H1 (cell line): ENCODE results near the gene NDC80. TPM values are rescaled to one million over a fixed set of nuclear protein-coding genes. Genes with fewer than 3 reads are reported as not detected.

Source experiments
- CTCF ChIA-PET: fragments of 300-600 bp; sonication (Branson Sonifier 250); formaldehyde crosslinking; loops from one replicate; lab custom pipeline; 2021; ENCODE audit not compliant: partially characterized antibody; lab: Charles Lee
- POLR2A ChIA-PET: fragments of 300-600 bp; sonication (Branson Sonifier 250); formaldehyde crosslinking; loops from one replicate; lab custom pipeline; 2021; ENCODE audit warnings: inconsistent platforms; ENCODE audit not compliant: partially characterized antibody; lab: Charles Lee
- DNase-seq, 2 experiments: peaks; one replicate each; pipeline versions ENCODE4 v3.0.0 to v3.0.0-alpha.2; 2010 to 2022; ENCODE audit warnings: low spot score in 2 of 2, low read depth in 1 of 2, mixed read lengths in 1 of 2
- FAIRE-seq: peaks from 2 replicates; lab custom pipeline; 2011; peaks lifted over from hg19 to GRCh38; lab: Jason Lieb, UNC
- H2AFZ ChIP-seq: 2 replicates; pipeline ENCODE4 v1.8.1; 2012; ENCODE audit warnings: low read length, inconsistent platforms
- H2AK5ac ChIP-seq: 2 replicates; pipeline ENCODE4 v1.6.1; 2013; ENCODE audit warnings: low read depth, low read length
- H2BK120ac ChIP-seq: replicated peaks from 2 replicates; pipeline ENCODE3; 2013; ENCODE audit warnings: low read depth, low read length, inconsistent platforms
- H2BK12ac ChIP-seq: 2 replicates; pipeline ENCODE4 v1.6.1; 2013; ENCODE audit warnings: low read depth, low read length
- H2BK15ac ChIP-seq: 2 replicates; pipeline ENCODE4 v1.6.1; 2013; ENCODE audit warnings: low read length
- H2BK20ac ChIP-seq: 2 replicates; pipeline ENCODE4 v1.6.1; 2013; ENCODE audit warnings: low read length
- H2BK5ac ChIP-seq: 2 replicates; pipeline ENCODE4 v1.6.1; 2013; ENCODE audit warnings: low read depth, low read length
- H3K14ac ChIP-seq: 2 replicates; pipeline ENCODE4 v1.6.1; 2013; ENCODE audit warnings: inconsistent platforms; ENCODE audit not compliant: insufficient read length
- H3K18ac ChIP-seq: 2 replicates; pipeline ENCODE4 v1.6.1; 2013; ENCODE audit warnings: low read length; ENCODE audit errors: extremely low read depth
- H3K23ac ChIP-seq: 2 replicates; pipeline ENCODE4 v1.6.1; 2013; ENCODE audit warnings: inconsistent platforms; ENCODE audit not compliant: insufficient read length
- H3K23me2 ChIP-seq: 2 replicates; pipeline ENCODE4 v1.6.1; 2013; ENCODE audit warnings: low read depth, low read length
- H3K27ac ChIP-seq: 2 replicates; pipeline ENCODE4 v1.6.1; 2011; ENCODE audit warnings: low read depth, low read length, inconsistent platforms
- H3K27me3 ChIP-seq, 4 experiments: replicated peaks in 1 of 4; 1 replicate in 1 of 4; 2 replicates in 3 of 4; pipeline versions ENCODE4 v1.6.1 to v1.8.1; 2011 to 2013; ENCODE audit warnings: low read length in 3 of 4, mild to moderate bottlenecking in 3 of 4, inconsistent platforms in 2 of 4, mixed read lengths in 2 of 4, moderate library complexity in 1 of 4; ENCODE audit not compliant: control insufficient read depth in 3 of 4, insufficient read depth in 3 of 4; ENCODE audit errors: extremely low read depth in 1 of 4
- H3K36me3 ChIP-seq, 4 experiments: 2 replicates each; pipeline versions ENCODE4 v1.6.1 to v1.8.1; 2011 to 2013; ENCODE audit warnings: mild to moderate bottlenecking in 4 of 4, low read length in 3 of 4, moderate library complexity in 2 of 4, control low read depth in 1 of 4, inconsistent platforms in 1 of 4; ENCODE audit not compliant: insufficient read depth in 4 of 4, control insufficient read depth in 2 of 4
- H3K4ac ChIP-seq: replicated peaks from 2 replicates; pipeline ENCODE3; 2013; ENCODE audit warnings: low read length, low read depth, mixed read lengths, inconsistent platforms; ENCODE audit not compliant: insufficient read length
- H3K4me1 ChIP-seq, 4 experiments: replicated peaks in 1 of 4; 1 replicate in 1 of 4; 2 replicates in 3 of 4; pipeline versions ENCODE4 v1.6.1 to v1.8.1; 2011 to 2013; ENCODE audit warnings: low read length in 3 of 4, inconsistent platforms in 2 of 4, mixed read lengths in 1 of 4; ENCODE audit not compliant: insufficient read depth in 4 of 4, control insufficient read depth in 3 of 4
- H3K4me2 ChIP-seq, 2 experiments: 2 replicates each; pipeline versions ENCODE4 v1.6.1 to v1.8.1; 2011 to 2013; ENCODE audit warnings: low read depth in 2 of 2, low read length in 2 of 2, control low read depth in 1 of 2, inconsistent platforms in 1 of 2, mild to moderate bottlenecking in 1 of 2; ENCODE audit not compliant: insufficient read depth in 1 of 2
- H3K4me3 ChIP-seq, 4 experiments: fragments of 200-600, 300-600 bp in 1 of 4; sonication (generic), shearing (Covaris generic), sonication (Bioruptor Twin) in 1 of 4; 2 replicates each; pipeline versions ENCODE4 v1.5.1 to v1.8.1; 2011 to 2016; ENCODE audit warnings: low read length in 4 of 4, low read depth in 3 of 4, control low read depth in 2 of 4, inconsistent platforms in 2 of 4, mild to moderate bottlenecking in 2 of 4, mixed read lengths in 1 of 4, moderate library complexity in 1 of 4; ENCODE audit not compliant: insufficient read depth in 2 of 4; ENCODE audit errors: extremely low read depth in 1 of 4
- H3K56ac ChIP-seq: replicated peaks from 2 replicates; pipeline ENCODE3; 2013; ENCODE audit warnings: low read depth, mild to moderate bottlenecking, mixed read lengths, low read length, inconsistent platforms; ENCODE audit not compliant: insufficient read length
- H3K79me1 ChIP-seq: 2 replicates; pipeline ENCODE4 v1.6.1; 2013; ENCODE audit warnings: low read depth, low read length, control low read depth
- H3K79me2 ChIP-seq, 2 experiments: 2 replicates each; pipeline versions ENCODE4 v1.6.1 to v1.8.1; 2012 to 2013; ENCODE audit warnings: low read length in 2 of 2, mild to moderate bottlenecking in 2 of 2, inconsistent platforms in 1 of 2; ENCODE audit not compliant: insufficient read depth in 2 of 2, control insufficient read depth in 1 of 2
- H3K9ac ChIP-seq, 4 experiments: replicated peaks in 1 of 4; 1 replicate in 1 of 4; 2 replicates in 3 of 4; pipeline versions ENCODE4 v1.6.1 to v1.8.1; 2011 to 2013; ENCODE audit warnings: low read depth in 3 of 4, low read length in 3 of 4, control low read depth in 2 of 4, mild to moderate bottlenecking in 2 of 4, moderate library complexity in 2 of 4, inconsistent platforms in 1 of 4; ENCODE audit errors: extremely low read depth in 1 of 4
- H3K9me3 ChIP-seq, 2 experiments: 2 replicates each; pipeline versions ENCODE4 v1.6.1 to v1.8.1; 2012 to 2013; ENCODE audit warnings: mild to moderate bottlenecking in 2 of 2, moderate library complexity in 2 of 2, control low read depth in 1 of 2, inconsistent platforms in 1 of 2, low read depth in 1 of 2, low read length in 1 of 2, mixed read lengths in 1 of 2; ENCODE audit not compliant: insufficient read depth in 2 of 2
- H4K20me1 ChIP-seq, 2 experiments: replicated peaks in 1 of 2; 2 replicates each; pipeline versions ENCODE3 to v1.8.1; 2011 to 2013; ENCODE audit warnings: inconsistent platforms in 2 of 2, low read length in 2 of 2, mild to moderate bottlenecking in 1 of 2; ENCODE audit not compliant: insufficient read depth in 2 of 2, control insufficient read depth in 1 of 2
- H4K5ac ChIP-seq: 2 replicates; pipeline ENCODE4 v1.6.1; 2013; ENCODE audit warnings: low read length, low read depth, mixed read lengths, inconsistent platforms; ENCODE audit not compliant: insufficient read length
- H4K8ac ChIP-seq: 2 replicates; pipeline ENCODE4 v1.8.0; 2013; ENCODE audit warnings: mild to moderate bottlenecking, moderate library complexity, low read length, inconsistent platforms; ENCODE audit not compliant: insufficient read depth; ENCODE audit errors: extremely low read depth
- H4K91ac ChIP-seq: replicated peaks from 2 replicates; pipeline ENCODE3; 2013; ENCODE audit warnings: low read length, mixed read lengths, inconsistent platforms; ENCODE audit not compliant: insufficient read length
- BCL11A ChIP-seq, 2 experiments: IDR thresholded peaks; one replicate each; pipeline ENCODE4 v1.6.1; 2011; ENCODE audit warnings: low read depth in 2 of 2, low read length in 2 of 2, mild to moderate bottlenecking in 2 of 2
- BRCA1 ChIP-seq: IDR thresholded peaks from 2 replicates; pipeline ENCODE4 v1.6.1; 2012; ENCODE audit warnings: low read depth, low read length, improper control_type of control experiment
- CBX8 ChIP-seq: fragments of 300-800, 300-1000 bp; sonication (generic); IDR thresholded peaks from 2 replicates; pipeline ENCODE4 v1.7.1; 2016; ENCODE audit warnings: low read depth, low read length, borderline replicate concordance
- JUND ChIP-seq: IDR thresholded peaks from 2 replicates; pipeline ENCODE4 v1.6.1; 2011; ENCODE audit warnings: mild to moderate bottlenecking, improper control_type of control experiment, low read length
- KDM5A ChIP-seq: fragments of 200-600 bp; IDR thresholded peaks from 2 replicates; pipeline ENCODE4 v1.7.1; 2012; ENCODE audit warnings: mild to moderate bottlenecking, low read length, inconsistent platforms, mixed read lengths
- MAX ChIP-seq: IDR thresholded peaks from 2 replicates; pipeline ENCODE4 v1.6.1; 2012; ENCODE audit warnings: inconsistent platforms
- POLR2A ChIP-seq, 2 experiments: IDR thresholded peaks; 1 replicate in 1 of 2; 2 replicates in 1 of 2; pipeline ENCODE4 v1.6.1; 2011; ENCODE audit warnings: low read depth in 2 of 2, low read length in 2 of 2, mild to moderate bottlenecking in 2 of 2; ENCODE audit errors: control extremely low read depth in 1 of 2
- POU5F1 ChIP-seq: IDR thresholded peaks from 2 replicates; pipeline ENCODE4 v1.6.1; 2011; ENCODE audit warnings: low read depth, mild to moderate bottlenecking, low read length, moderate library complexity
- RBBP5 ChIP-seq: IDR thresholded peaks from 2 replicates; pipeline ENCODE4 v1.7.1; 2012; ENCODE audit warnings: low read depth, mild to moderate bottlenecking, inconsistent platforms, low read length, moderate library complexity, borderline replicate concordance
- SAP30 ChIP-seq: fragments of 300-600 bp; sonication (generic); IDR thresholded peaks from 2 replicates; pipeline ENCODE4 v1.7.1; 2012; ENCODE audit warnings: low read length, moderate library complexity, mild to moderate bottlenecking, inconsistent platforms; ENCODE audit not compliant: insufficient read depth, insufficient replicate concordance
- SIRT6 ChIP-seq: IDR thresholded peaks from one replicate; pipeline ENCODE4 v1.7.1; 2012; ENCODE audit warnings: low read length, inconsistent platforms
- SUZ12 ChIP-seq: fragments of 200-600 bp; sonication (generic); IDR thresholded peaks from 2 replicates; pipeline ENCODE4 v1.6.1; 2012; ENCODE audit warnings: mild to moderate bottlenecking, inconsistent platforms, low read length, moderate library complexity, mixed read lengths
- TCF12 ChIP-seq: IDR thresholded peaks from 2 replicates; pipeline ENCODE4 v1.6.1; 2011; ENCODE audit warnings: low read depth, mild to moderate bottlenecking, low read length
- WGBS, 2 experiments: shearing (Covaris generic) in 1 of 2; methylation state at CpG; one replicate each; pipeline versions ENCODE4 v1.1.6 to v1.1.7; 2013 to 2015; ENCODE audit warnings: low lambda C conversion rate in 2 of 2, mixed read lengths in 2 of 2, inconsistent platforms in 1 of 2, low coverage in 1 of 2, missing lambda C conversion rate in 1 of 2; ENCODE audit not compliant: insufficient replicate concordance in 2 of 2, insufficient coverage in 1 of 2, insufficient read length in 1 of 2; ENCODE audit errors: extremely low coverage in 1 of 2, missing lambda C conversion rate in 1 of 2; 5-methylcytosine and 5-hydroxymethylcytosine counted together
- polyA plus RNA-seq, 7 experiments: library from polyadenylated mRNA; depleted of rRNA in 3 of 7; stranded (reverse) in 5 of 7; unstranded in 2 of 7; fragments of >200 nt in 5 of 7; fragments of 200-250 nt in 2 of 7; gene quantifications; 1 replicate in 5 of 7; 2 replicates in 1 of 7; 4 replicates in 1 of 7; pipeline versions ENCODE4 v1.2.1 to v1.2.3, GENCODE V29; 2011 to 2013; ENCODE audit warnings: missing spikeins in 2 of 7, mixed read lengths in 2 of 7
- total RNA-seq: library from RNA; stranded (reverse); fragmentation: NEBNext Ultra II Directional; extraction: Animal tissue kit (Norgen Biotek cat#: 25700); gene quantifications from 2 replicates; pipeline ENCODE4 v1.2.1, GENCODE V29; 2021

The NDC80 gene
- total and polyA plus RNA-seq, 2 of the 8 experiments (the other 6 are each of a cell fraction or from before 2014, with no cell fraction given), result 11.0 to 45.0 TPM

GRCh38 chr18:2570772-2571199 is 571 bp upstream of the NDC80 start:
- no peak overlapping the region for H2AK5ac ChIP-seq
- peak overlapping the region; percentile 99 for H3K27ac ChIP-seq
- H3K23ac ChIP-seq, result no peak overlapping the region
- H3K9ac ChIP-seq, result peak overlapping the region; percentile 92 to 97 (median 94)
- DNase-seq (peak; percentile 13 to 73), FAIRE-seq (no peak)
- WGBS, 2 experiments, result 1% methylated on average over 16 of the region's 16 CpGs; no CpG with 5 or more reads in 1 of the 2 experiments
- no peaks in the 10 kb centered on the region for H4K20me1 ChIP-seq
- CTCF ChIA-PET, result no interaction called here
- peaks cover 0 to 8% (median 4%) of the 10 kb centered on the region in 4 experiments; a peak in 2 of 7 replicates for H3K4me1 ChIP-seq
- H3K36me3 ChIP-seq, result peaks cover 0 to 21% (median 6%) of the 10 kb centered on the region in 4 experiments; a peak in 5 of 8 replicates
- H3K79me2 ChIP-seq, result peaks cover 12 to 61% of the 10 kb centered on the region in 2 experiments
- no peak overlapping the region for H2BK20ac ChIP-seq
- peak overlapping the region; percentile 82 for H4K5ac ChIP-seq
- peak overlapping the region; percentile 100 for H2AFZ ChIP-seq
- H3K23me2 ChIP-seq, result peaks cover 8% of the 10 kb centered on the region
- no peak overlapping the region for H2BK15ac ChIP-seq
- H2BK12ac ChIP-seq, result peak overlapping the region; percentile 97; the same call in 1 of the 2 replicates
- H3K79me1 ChIP-seq, result peaks cover 8% of the 10 kb centered on the region
- H3K4me2 ChIP-seq, result peak overlapping the region; percentile 80 to 88
- H4K8ac ChIP-seq, result peak overlapping the region; percentile 90; the same call in 1 of the 2 replicates
- TF ChIP-seq SIRT6, result no peak
- TF ChIP-seq TCF12, result no peak
- no peak for TF ChIP-seq MAX
- no peak for TF ChIP-seq JUND
- TF ChIP-seq RBBP5, result peak; percentile 8; the same call in 1 of the 2 replicates
- TF ChIP-seq KDM5A, result no peak
- peak; percentile 47 for TF ChIP-seq SAP30
- peak in 1 of 2 experiments; percentile 23; a peak in 1 of 3 replicates for TF ChIP-seq POLR2A (IDR thresholded peaks at IDR 0.05; ENCODE audit: control extremely low read depth in 1 of 2, low read depth in 2 of 2, low read length in 2 of 2)
- TF ChIP-seq POU5F1, result no peak
- no peak for TF ChIP-seq CBX8
- no peak for TF ChIP-seq BCL11A (IDR thresholded peaks at IDR 0.05; ENCODE audit: low read depth in 2 of 2, low read length in 2 of 2)
- no peak for TF ChIP-seq SUZ12
- no peak for TF ChIP-seq BRCA1
- H4K91ac ChIP-seq, result peak overlapping the region; percentile 35
- no peaks in the 10 kb centered on the region for H3K27me3 ChIP-seq
- no peaks in the 10 kb centered on the region for H3K9me3 ChIP-seq
- H3K4me3 ChIP-seq, result peak overlapping the region; percentile 77 to 97 (median 86)
- peak overlapping the region; percentile 42 for H3K56ac ChIP-seq
- H3K18ac ChIP-seq, result peak overlapping the region; percentile 68; the same call in 1 of the 2 replicates
- POLR2A ChIA-PET, result interaction anchor here (0.9 to 2.0 kb wide), 8 partner anchors 9 to 153 kb away, joined by 3 to 9 read pairs (median 4); partner anchors contain the start of gene SMCHD1
- H3K14ac ChIP-seq, result no peak overlapping the region
- peak overlapping the region; percentile 99 for H2BK5ac ChIP-seq
- H3K4ac ChIP-seq, result no peak overlapping the region
- no peak overlapping the region for H2BK120ac ChIP-seq
